Retina (tissue), 1 donor: Measurements from ENCODE around the gene TMEM178B.
"Not testable (repeated sequence)": the region's sequence is repeated elsewhere in the genome, so short reads cannot be mapped to it uniquely, and the experiment has no call there.

Experiments
- DNase-seq: peaks from one replicate; pipeline ENCODE4 v3.0.0-alpha.2; 2016

Gene TMEM178B

GRCh38 chr7:141317033-141317585 lies 243.2 kb downstream of the TMEM178B start:
- DNase-seq: no peak

GRCh38 chr7:141320287-141320686 lies 246.4 kb downstream of the TMEM178B start:
- no peak for DNase-seq

GRCh38 chr7:141322383-141322782 lies 248.5 kb downstream of the TMEM178B start:
- DNase-seq: no peak

- no peak for DNase-seq
Measured at GRCh38 chr7:141323826-141324225, 250.0 kb downstream of the TMEM178B start.

- DNase-seq: no peak
Measured at GRCh38 chr7:141324870-141325269, 251.0 kb downstream of the TMEM178B start.

- DNase-seq: no peak
Measured at GRCh38 chr7:141325275-141325674, 251.4 kb downstream of the TMEM178B start.

- no peak for DNase-seq
Measured at GRCh38 chr7:141328290-141328689, 254.4 kb downstream of the TMEM178B start.

- DNase-seq: not testable (repeated sequence)
Measured at GRCh38 chr7:141330285-141330684, 256.4 kb downstream of the TMEM178B start.

GRCh38 chr7:141333459-141333858 lies 259.6 kb downstream of the TMEM178B start:
- no peak for DNase-seq

- DNase-seq: no peak
Measured at GRCh38 chr7:141335164-141335563, 261.3 kb downstream of the TMEM178B start.

- no peak for DNase-seq
Measured at GRCh38 chr7:141339603-141340002, 265.7 kb downstream of the TMEM178B start.

GRCh38 chr7:141340991-141341390 lies 267.1 kb downstream of the TMEM178B start:
- no peak for DNase-seq

- no peak for DNase-seq
Measured at GRCh38 chr7:141342621-141343408, 269.0 kb downstream of the TMEM178B start.

- DNase-seq: no peak
Measured at GRCh38 chr7:141344153-141344935, 270.5 kb downstream of the TMEM178B start.

GRCh38 chr7:141348728-141349127 lies 274.9 kb downstream of the TMEM178B start:
- DNase-seq: no peak

GRCh38 chr7:141349338-141349737 lies 275.5 kb downstream of the TMEM178B start:
- no peak for DNase-seq

- no peak for DNase-seq
Measured at GRCh38 chr7:141349804-141350203, 275.9 kb downstream of the TMEM178B start.

- DNase-seq: no peak
Measured at GRCh38 chr7:141351175-141351574, 277.3 kb downstream of the TMEM178B start.

GRCh38 chr7:141352955-141353354 lies 279.1 kb downstream of the TMEM178B start:
- no peak for DNase-seq

- DNase-seq: no peak
Measured at GRCh38 chr7:141354251-141354650, 280.4 kb downstream of the TMEM178B start.

GRCh38 chr7:141355032-141355431 lies 281.2 kb downstream of the TMEM178B start:
- no peak for DNase-seq

GRCh38 chr7:141356161-141356560 lies 282.3 kb downstream of the TMEM178B start:
- no peak for DNase-seq

GRCh38 chr7:141358386-141358785 lies 284.5 kb downstream of the TMEM178B start:
- no peak for DNase-seq

GRCh38 chr7:141359262-141359661 lies 285.4 kb downstream of the TMEM178B start:
- DNase-seq: no peak
